ENCODE results near the gene SPIRE2.
"Not testable (repeated sequence)": the region's sequence is repeated elsewhere in the genome, so short reads cannot be mapped to it uniquely, and the experiment has no call there.

SPIRE2 gene

DNA sequence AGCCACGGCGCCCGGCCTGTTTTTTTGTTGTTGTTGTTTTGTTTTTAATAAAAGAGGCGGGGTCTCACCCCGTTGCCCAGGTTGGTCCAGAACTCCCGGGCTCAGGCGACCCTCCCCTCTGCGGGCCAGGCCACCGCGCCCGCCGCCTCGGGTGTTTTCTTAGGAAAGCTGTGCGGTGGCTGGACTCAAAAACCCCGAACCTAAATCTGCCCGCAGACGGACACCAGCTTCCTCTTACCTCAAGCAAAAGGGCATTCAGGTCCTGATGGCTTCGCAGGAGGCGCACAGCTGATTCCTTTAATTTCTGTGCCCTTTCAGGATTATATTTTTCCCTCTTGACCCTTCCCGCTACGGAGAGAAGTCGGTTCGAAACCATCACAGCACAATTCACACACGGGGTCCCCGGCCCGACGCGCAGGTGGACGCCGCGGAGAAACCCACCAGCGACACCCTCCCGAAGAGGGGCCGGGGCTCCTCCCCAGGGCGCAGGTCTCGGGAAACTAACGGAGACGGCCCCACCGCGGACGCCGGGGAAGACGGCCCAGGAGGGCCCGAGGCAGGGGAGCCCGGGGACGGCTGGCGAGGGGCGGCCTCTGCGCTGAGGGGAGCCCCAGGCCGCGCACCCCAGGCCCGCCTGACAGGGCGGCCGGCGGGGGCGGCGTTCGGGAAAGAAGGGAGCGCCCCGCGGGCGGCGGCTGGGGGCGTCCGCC is 12.5 kb upstream of the SPIRE2 start:
- no peak for DNase-seq

DNA sequence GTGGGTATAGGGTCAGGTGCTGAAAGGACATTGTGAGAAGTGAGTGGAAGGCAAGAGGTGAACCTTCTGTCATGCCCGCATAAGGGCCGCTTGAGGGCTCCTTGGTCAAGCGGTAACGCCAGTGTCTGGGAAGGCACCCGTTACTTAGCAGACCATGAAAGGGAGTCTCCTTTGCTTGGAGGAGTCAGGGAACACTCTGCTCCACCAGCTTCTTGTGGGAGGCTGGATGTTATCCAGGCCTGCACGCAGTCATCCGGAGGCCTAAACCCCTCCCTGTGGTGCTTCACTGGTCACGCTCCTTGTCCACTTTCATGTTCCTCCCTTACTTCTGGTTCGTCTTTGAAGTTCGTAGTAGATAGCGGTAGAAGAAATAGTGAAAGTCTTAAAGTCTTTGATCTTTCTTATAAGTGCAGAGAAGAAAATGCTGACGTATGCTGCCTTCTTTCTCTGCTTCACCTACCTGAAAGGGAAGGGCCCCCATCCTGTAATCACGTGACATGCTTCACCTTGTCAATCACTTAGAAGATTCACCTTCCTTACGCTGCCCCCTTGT is 9.3 kb upstream of the SPIRE2 start:
- DNase-seq, result not testable (repeated sequence)

- not testable (repeated sequence) for DNase-seq
These were observed 8.8 kb upstream of the SPIRE2 start for GRCh38 chr16:89819448-89819847.

DNA sequence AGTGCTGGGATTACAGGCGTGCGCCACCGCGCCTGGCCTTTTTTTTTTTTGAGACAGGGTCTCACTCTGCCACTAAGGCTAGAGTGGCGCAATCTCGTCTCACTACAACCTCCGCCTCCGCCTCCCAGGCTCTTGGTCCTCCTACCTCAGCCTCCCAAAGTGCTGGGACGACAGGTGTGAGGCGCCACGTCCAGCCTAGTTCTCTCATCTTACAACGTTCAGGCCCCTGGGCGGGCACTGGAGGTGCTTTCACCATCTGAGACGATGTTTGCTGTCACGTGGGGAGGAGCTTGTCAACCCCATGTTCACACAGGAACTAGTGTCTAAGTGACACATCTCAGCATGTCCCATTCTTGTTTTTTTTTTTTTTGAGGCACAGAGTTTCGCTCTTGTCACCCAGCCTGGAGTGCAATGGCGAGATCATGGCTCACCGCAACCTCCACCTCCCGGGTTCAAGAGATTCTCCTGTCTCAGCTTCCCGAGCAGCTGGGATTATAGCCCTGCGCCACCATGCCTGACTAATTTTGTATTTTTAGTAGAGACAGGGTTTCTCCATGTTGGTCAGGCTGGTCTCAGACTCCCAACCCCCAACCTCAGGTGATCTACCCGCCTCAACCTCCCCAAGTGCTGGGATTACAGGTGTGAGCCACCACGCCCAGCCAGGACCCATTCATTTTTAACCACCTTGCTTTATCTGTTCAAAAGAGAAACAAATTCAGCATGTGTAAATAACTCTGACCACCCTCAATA is 6.7 kb upstream of the SPIRE2 start:
- DNase-seq, result no peak

DNA sequence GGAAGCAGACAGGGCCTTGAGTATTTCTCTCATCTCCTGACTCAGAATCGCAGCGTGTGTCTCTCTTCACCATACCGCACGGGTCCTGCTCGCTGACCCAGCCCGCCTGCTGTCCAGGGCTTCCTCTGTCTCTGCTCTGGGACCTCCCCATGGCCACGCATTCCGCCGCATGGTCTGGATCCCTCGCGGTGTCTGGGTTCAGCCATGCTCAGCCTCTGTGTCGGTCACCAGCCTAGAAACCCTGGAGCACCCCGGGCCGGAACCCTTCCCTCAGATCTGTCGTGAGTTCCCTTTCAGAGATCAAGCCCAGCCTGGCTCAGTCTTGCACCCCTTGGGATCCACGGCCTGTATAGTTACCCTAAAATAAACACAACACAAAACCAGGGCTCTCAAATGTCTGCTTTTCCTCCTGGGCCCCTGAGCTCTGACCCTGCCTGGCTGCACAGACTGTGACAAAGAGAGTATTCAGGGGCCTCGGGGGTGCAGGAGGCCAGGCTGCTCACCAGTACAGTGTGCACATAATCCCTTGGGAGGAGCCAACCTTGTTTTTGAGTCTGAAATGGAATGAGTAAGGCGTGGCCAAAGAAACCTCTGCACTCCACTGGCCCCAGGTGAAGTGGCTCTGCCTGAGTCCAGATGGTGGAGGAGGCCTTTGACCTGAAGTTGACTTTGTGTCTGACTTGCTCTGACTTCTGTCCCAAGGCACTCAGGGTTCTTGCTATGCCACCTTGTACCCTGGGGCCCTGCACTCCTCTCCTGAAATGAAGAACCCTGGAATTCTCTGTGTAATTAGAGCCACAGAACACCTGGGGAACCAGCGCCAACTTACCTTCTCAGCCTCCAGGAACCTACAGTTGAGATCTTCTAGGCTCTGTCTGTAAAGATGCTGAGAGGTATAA is 5.8 kb upstream of the SPIRE2 start:
- DNase-seq, result no peak

- DNase-seq, result no peak
These were observed 5.0 kb upstream of the SPIRE2 start for GRCh38 chr16:89823087-89823823.

DNA sequence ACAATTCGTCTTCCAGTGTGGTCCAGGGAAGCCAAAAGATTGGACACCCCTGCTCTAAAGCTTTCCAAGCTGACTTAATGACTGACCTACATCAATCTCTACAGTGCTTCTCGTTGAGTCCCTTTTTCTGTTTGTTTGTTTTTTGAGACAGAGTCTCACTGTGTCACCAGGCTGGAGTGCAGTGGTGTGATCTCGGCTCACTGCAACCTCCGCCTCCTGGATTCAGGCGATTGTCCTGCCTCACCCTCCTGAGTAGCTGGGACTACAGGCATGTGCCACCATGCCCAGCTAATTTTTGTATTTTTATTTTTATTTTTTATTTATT is 4.5 kb upstream of the SPIRE2 start:
- not testable (repeated sequence) for DNase-seq

- no peak for DNase-seq
These were observed 1.5 kb upstream of the SPIRE2 start for GRCh38 chr16:89826531-89827382.

DNA sequence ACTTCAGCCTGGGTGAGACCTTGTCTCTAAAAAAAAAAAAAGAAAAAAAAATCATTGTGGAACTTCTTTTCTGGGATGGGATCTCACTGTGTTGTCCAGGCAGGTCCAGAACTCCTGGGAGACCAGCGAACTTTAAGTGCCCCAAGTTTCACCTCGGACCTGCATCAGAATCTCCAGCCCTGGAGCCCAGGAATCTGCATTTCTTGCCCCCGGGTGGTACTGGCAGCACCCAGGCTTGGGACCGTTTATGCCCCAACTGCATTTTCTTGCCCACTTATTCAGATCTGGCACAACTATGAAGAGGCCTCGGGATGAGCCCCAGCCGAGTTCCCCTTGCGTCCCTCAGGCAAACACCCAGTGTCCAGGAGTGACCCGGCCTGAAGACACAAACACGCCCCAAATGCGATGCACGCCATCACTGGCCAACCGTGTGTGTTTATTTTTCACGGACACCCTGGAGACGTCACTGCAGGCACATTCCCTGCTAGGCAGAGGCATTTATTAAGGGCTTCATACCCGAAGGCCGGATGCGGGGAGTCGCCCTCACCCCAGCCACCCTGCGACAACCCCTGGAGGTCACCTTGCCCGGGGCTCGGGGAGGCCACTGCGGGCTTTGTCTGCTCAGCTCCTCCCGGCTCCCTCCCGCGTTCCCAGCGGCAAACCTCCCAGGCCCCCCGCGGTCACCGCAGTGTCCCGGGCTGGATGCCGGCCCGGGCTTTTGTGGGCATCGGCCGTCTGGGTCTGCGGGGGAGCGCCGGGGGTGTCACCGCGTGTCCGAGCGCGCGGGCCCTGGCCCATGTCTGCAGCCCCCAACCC is 684 bp upstream of the SPIRE2 start:
- DNase-seq, result no peak

DNA sequence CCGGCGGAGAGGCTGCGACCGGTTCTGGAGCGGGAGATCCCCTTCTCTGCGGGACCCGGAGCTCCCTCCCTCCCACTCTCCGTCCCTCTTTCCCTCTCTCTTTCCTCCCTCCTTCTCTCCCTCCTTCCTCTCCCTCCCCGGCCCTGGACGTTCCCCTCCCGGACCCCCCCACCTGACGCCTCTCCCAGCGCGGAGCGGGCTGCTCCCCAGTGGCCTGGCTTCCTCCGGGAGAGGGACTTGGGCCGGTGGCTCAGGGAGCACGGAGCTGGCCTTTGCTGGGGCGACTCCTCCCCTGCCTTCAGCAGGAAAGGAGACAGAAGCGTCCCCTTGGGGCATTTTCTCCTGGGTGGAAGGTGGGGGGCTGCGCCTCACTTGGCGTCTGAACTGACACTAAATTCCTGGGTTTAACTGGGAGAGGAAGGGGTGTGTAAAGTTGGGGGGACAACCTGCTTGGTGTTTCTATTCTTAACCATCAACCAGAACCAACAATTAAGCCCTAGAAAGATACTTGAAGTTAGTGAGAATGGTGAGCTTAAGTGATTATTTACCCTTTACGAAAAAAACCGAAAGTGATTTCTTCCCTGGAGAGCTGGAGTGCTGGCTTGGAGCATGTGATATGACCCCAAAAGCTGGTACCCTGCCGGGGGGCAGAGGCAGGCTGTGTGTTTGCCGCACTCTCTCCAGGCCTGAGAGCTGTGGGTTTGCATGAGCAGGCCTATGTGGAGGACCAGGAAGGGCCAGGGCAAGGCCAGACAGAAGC is 775 bp downstream of the SPIRE2 start:
- DNase-seq, result no peak

DNA sequence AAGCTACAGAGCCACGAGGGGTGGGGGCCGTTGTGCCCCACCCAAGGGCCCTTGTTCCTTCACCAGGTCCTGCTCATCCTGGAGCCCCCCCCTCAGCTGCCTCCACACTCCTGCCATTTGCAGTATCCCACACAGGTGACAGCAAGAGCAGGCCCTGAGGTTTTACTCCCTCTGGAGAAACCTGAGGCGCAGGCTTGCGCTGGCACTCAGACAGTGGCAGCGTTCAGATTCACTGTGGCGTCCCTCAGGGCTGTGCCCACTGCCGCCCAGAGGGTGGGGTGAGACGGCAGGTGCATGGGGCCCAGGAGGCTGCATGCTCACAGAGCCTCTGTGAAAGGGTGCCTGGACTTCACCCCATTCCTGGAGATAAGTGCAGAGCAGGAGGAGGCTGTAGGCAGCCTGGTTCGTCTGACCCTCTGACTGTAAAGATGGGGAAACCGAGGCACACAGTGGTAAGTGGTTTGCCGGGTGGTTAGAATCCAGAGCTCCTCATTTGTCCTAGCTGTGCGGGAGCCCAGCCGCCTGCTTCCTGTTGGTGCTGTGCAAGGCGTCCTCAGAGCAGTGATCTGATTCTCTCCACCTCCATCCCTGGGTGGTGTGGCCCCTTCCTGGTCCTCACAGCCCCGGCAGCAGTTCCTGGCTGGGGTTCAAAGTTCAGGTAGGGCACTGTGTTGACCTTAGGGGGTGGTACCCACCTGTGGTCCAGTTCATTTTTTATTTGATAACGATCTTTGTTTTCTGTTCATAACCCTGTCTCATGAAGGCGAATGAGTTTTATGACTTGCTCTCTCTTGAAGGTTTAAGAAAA is 1.6 kb downstream of the SPIRE2 start:
- DNase-seq, result no peak

- no peak for DNase-seq
These were observed 3.6 kb downstream of the SPIRE2 start for GRCh38 chr16:89831810-89832328.

DNA sequence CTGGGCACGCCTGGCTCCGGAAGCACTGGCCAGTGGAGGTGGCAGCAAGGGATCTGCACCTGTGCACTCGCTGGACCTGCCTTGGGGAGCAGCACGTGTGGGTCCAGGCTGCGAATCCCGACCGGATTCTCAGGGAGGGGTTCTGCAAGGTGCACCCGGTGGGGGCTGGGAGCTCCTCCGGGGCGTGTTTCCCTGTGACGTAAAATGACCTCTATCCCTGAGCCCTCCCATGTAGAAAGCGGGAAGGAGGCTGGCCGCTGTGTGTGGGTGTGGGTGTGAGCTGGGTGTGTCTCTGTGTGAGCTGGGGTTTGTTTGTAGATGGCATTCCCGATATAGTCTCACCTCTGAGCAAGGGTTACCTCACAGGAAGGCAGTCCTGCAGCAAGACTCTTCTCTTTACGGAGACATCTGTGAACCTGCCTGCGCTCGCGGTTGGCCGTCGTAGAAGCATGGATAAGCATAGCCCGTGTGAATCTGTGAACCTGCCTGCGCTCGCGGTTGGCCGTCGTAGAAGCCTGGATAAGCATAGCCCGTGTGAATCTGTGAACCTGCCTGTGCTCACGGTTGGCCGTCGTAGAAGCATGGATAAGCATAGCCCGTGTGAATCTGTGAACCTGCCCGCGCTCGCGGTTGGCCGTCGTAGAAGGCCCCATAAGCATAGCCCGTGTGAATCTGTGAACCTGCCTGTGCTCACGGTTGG is 5.5 kb downstream of the SPIRE2 start:
- DNase-seq, result not testable (repeated sequence)

DNA sequence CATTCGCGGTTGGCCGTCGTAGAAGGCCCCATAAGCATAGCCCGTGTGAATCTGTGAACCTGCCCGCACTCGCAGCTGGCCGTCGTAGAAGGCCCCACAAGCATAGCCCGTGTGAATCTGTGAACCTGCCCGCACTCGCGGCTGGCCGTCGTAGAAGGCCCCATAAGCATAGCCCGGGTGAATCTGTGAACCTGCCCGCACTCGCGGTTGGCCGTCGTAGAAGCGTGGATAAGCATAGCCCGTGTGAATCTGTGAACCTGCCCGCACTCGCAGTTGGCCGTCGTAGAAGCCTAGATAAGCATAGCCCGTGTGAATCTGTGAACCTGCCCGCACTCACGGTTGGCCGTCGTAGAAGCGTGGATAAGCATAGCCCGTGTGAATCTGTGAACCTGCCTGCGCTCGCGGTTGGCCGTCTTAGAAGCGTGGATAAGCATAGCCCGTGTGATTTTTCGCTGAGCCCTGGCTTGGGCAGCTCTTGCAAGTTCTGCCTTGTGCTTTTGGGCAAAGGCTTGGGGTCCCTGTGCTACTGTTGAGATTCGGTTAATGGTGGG is 6.6 kb downstream of the SPIRE2 start:
- DNase-seq, result not testable (repeated sequence)

GRCh38 chr16:89836484-89836883 is 8.2 kb downstream of the SPIRE2 start:
- not testable (repeated sequence) for DNase-seq

- no peak for DNase-seq
These were observed 8.8 kb downstream of the SPIRE2 start for GRCh38 chr16:89837014-89837546.

- DNase-seq, result no peak
These were observed 13.0 kb downstream of the SPIRE2 start for GRCh38 chr16:89841275-89841674.

Measured in GOT3 (cell line).